ENCODE measurements around the gene CD164.
"Not testable (repeated sequence)": the region's sequence is repeated elsewhere in the genome, so short reads cannot be mapped to it uniquely, and the experiment has no call there.

The CD164 gene

GRCh38 chr6:109373762-109374161, 8.5 kb downstream of the CD164 start:
- no peak for DNase-seq

GRCh38 chr6:109373331-109373730, 8.9 kb downstream of the CD164 start:
- DNase-seq: no peak

- no peak for DNase-seq
Measured at GRCh38 chr6:109372130-109372529, 10.1 kb downstream of the CD164 start.

GRCh38 chr6:109370792-109371191, 11.5 kb downstream of the CD164 start:
- DNase-seq: no peak

GRCh38 chr6:109370336-109370735, 11.9 kb downstream of the CD164 start:
- no peak for DNase-seq

GRCh38 chr6:109369728-109370127, 12.5 kb downstream of the CD164 start:
- no peak for DNase-seq

GRCh38 chr6:109364382-109365078, 17.7 kb downstream of the CD164 start:
- not testable (repeated sequence) for DNase-seq

GRCh38 chr6:109363753-109364152, 18.5 kb downstream of the CD164 start:
- DNase-seq: no peak

- no peak for DNase-seq
Measured at GRCh38 chr6:109362102-109362884, 20.0 kb downstream of the CD164 start.

- no peak for DNase-seq
Measured at GRCh38 chr6:109360791-109361190, 21.5 kb downstream of the CD164 start.

GRCh38 chr6:109360281-109360680, 22.0 kb downstream of the CD164 start:
- DNase-seq: no peak

- DNase-seq: no peak
Measured at GRCh38 chr6:109359248-109359647, 23.0 kb downstream of the CD164 start.

- no peak for DNase-seq
Measured at GRCh38 chr6:109358204-109358603, 24.1 kb downstream of the CD164 start.

- no peak for DNase-seq
Measured at GRCh38 chr6:109356237-109356636, 26.0 kb downstream of the CD164 start.

- DNase-seq: no peak
Measured at GRCh38 chr6:109351231-109352130, 30.8 kb downstream of the CD164 start.

GRCh38 chr6:109349419-109349987, 32.8 kb downstream of the CD164 start:
- peak; percentile 1 for DNase-seq

- DNase-seq: no peak
Measured at GRCh38 chr6:109348226-109348625, 34.0 kb downstream of the CD164 start.

- DNase-seq: no peak
Measured at GRCh38 chr6:109347779-109348178, 34.5 kb downstream of the CD164 start.

GRCh38 chr6:109345986-109346385, 36.3 kb downstream of the CD164 start:
- no peak for DNase-seq

- no peak for DNase-seq
Measured at GRCh38 chr6:109344226-109344625, 38.0 kb downstream of the CD164 start.

- DNase-seq: no peak
Measured at GRCh38 chr6:109343518-109343917, 38.7 kb downstream of the CD164 start.

GRCh38 chr6:109342911-109343310, 39.4 kb downstream of the CD164 start:
- DNase-seq: no peak

GRCh38 chr6:109342506-109342905, 39.8 kb downstream of the CD164 start:
- DNase-seq: no peak
